Natural killer cell (primary cell): ENCODE measurements around the gene CFAP251. TPM values are rescaled to one million over a fixed set of nuclear protein-coding genes. Genes with fewer than 3 reads are reported as not detected.
"Not testable (repeated sequence)": the region's sequence is repeated elsewhere in the genome, so short reads cannot be mapped to it uniquely, and the experiment has no call there.

Experiments
- ATAC-seq, 3 donors: fragments of 150-1000 bp in 2 of 3; fragments of 200-7000 bp in 1 of 3; cut with Tn5 transposase; 1 replicate in 1 of 3; 2 replicates in 2 of 3; pipeline ENCODE4 v1.10.0; 2021; ENCODE audit warnings: mild to moderate bottlenecking in 2 of 3, moderate library complexity in 2 of 3
- DNase-seq, 2 donors: peaks; one replicate each; pipeline versions ENCODE4 v3.0.0 to v3.0.0-alpha.2; 2013 to 2021; ENCODE audit warnings: mixed read lengths in 1 of 2
- H3K27ac ChIP-seq: one replicate; pipeline ENCODE4 v1.5.1; 2013; ENCODE audit warnings: mild to moderate bottlenecking, low read length
- H3K27me3 ChIP-seq: one replicate; pipeline ENCODE4 v1.6.1; 2013; ENCODE audit warnings: low read length; ENCODE audit not compliant: control insufficient read depth, insufficient read depth
- H3K36me3 ChIP-seq: one replicate; pipeline ENCODE4 v1.6.1; 2013; ENCODE audit warnings: low read length; ENCODE audit not compliant: control insufficient read depth, insufficient read depth
- H3K4me1 ChIP-seq: one replicate; pipeline ENCODE4 v1.6.1; 2013; ENCODE audit warnings: low read length; ENCODE audit not compliant: control insufficient read depth, insufficient read depth
- H3K4me3 ChIP-seq: one replicate; pipeline ENCODE4 v1.5.1; 2013; ENCODE audit warnings: low read length
- H3K9me3 ChIP-seq: one replicate; pipeline ENCODE4 v1.6.1; 2013; ENCODE audit warnings: low read length; ENCODE audit not compliant: control insufficient read depth, insufficient read depth
- H3K27ac Mint-ChIP-seq, 2 donors: one replicate each; pipeline ENCODE4 v1.8.0; 2022; ENCODE audit warnings: mild to moderate bottlenecking in 2 of 2, mixed read lengths in 2 of 2, moderate library complexity in 1 of 2
- H3K27me3 Mint-ChIP-seq, 2 donors: one replicate each; pipeline ENCODE4 v1.8.0; 2022; ENCODE audit warnings: low read depth in 2 of 2, mixed read lengths in 2 of 2
- H3K36me3 Mint-ChIP-seq: one replicate; pipeline ENCODE4 v1.8.0; 2022; ENCODE audit warnings: mixed read lengths
- H3K4me1 Mint-ChIP-seq, 2 donors: one replicate each; pipeline ENCODE4 v1.8.0; 2022; ENCODE audit warnings: mixed read lengths in 2 of 2
- H3K4me3 Mint-ChIP-seq: one replicate; pipeline ENCODE4 v1.8.0; 2022; ENCODE audit warnings: mild to moderate bottlenecking, moderate library complexity, mixed read lengths
- H3K9me3 Mint-ChIP-seq, 2 donors: one replicate each; pipeline ENCODE4 v1.8.0; 2022; ENCODE audit warnings: mixed read lengths in 2 of 2
- CTCF ChIP-seq: fragments of 200-600 bp; IDR thresholded peaks from one replicate; pipeline ENCODE4 v1.8.0; 2022; ENCODE audit warnings: antibody characterized with exemption
- WGBS: methylation state at CpG from one replicate; pipeline ENCODE4 v1.1.7; 2013; ENCODE audit warnings: missing lambda C conversion rate; ENCODE audit not compliant: insufficient coverage; 5-methylcytosine and 5-hydroxymethylcytosine counted together
- intact Hi-C: fragments of 100-400 bp; cut with micrococcal nuclease; formaldehyde crosslinking; loops from one replicate; pipeline ENCODE4 v1.14.2; 2022
- total RNA-seq, 4 donors: library from RNA; stranded (reverse); fragments of 120-200 nt in 1 of 4; gene quantifications; one replicate each; pipeline versions ENCODE4 v1.2.3 to v1.2.4, GENCODE V29; 2013 to 2022

Gene CFAP251
- total RNA-seq, 3 donors from 2014 or later (not counting 1 experiment from before 2014, with no cell fraction given): 0.59 to 0.80 (median 0.59) TPM

GRCh38 chr12:121925358-121925695 lies 6.9 kb downstream of the CFAP251 start:
- 87% methylated on average over 7 of the region's 7 CpGs for whole genome bisulfite sequencing
- H3K27ac Mint-ChIP-seq: no peak overlapping the region
- peaks cover 0 to 4% of the 10 kb centered on the region in 2 donors for H3K4me1 Mint-ChIP-seq
- H3K9me3 Mint-ChIP-seq: no peaks in the 10 kb centered on the region
- DNase-seq (no peak), ATAC-seq (no peak)
- Histone ChIP-seq H3K4me1 (no peaks in the 10 kb centered on the region), H3K27me3 (no peaks in the 10 kb centered on the region), H3K36me3 (no peaks in the 10 kb centered on the region), H3K4me3 (no peak overlapping the region), H3K9me3 (no peaks in the 10 kb centered on the region), H3K27ac (no peak overlapping the region)
- TF ChIP-seq CTCF: no peak
- intact Hi-C loops: no loop called here
- H3K36me3 Mint-ChIP-seq: no peaks in the 10 kb centered on the region
- peaks cover 4 to 7% of the 10 kb centered on the region in 2 donors for H3K27me3 Mint-ChIP-seq
- H3K4me3 Mint-ChIP-seq: no peak overlapping the region

- Histone ChIP-seq H3K27me3 (no peaks in the 10 kb centered on the region), H3K4me1 (no peaks in the 10 kb centered on the region), H3K9me3 (no peaks in the 10 kb centered on the region), H3K27ac (no peak overlapping the region), H3K36me3 (no peaks in the 10 kb centered on the region), H3K4me3 (no peak overlapping the region)
- DNase-seq (no peak), ATAC-seq (no peak)
- peaks cover 0 to 4% of the 10 kb centered on the region in 2 donors for H3K4me1 Mint-ChIP-seq
- H3K4me3 Mint-ChIP-seq: no peak overlapping the region
- intact Hi-C loops: no loop called here
- H3K27ac Mint-ChIP-seq: no peak overlapping the region
- peaks cover 4 to 7% of the 10 kb centered on the region in 2 donors for H3K27me3 Mint-ChIP-seq
- no peak for TF ChIP-seq CTCF
- H3K36me3 Mint-ChIP-seq: no peaks in the 10 kb centered on the region
- no peaks in the 10 kb centered on the region for H3K9me3 Mint-ChIP-seq
- WGBS: 56% methylated on average over 6 of the region's 7 CpGs
Observed at GRCh38 chr12:121926874-121927706, 8.7 kb downstream of the CFAP251 start.

- TF ChIP-seq CTCF: no peak
- Histone ChIP-seq H3K4me1 (no peaks in the 10 kb centered on the region), H3K27ac (no peak overlapping the region), H3K4me3 (no peak overlapping the region), H3K9me3 (no peaks in the 10 kb centered on the region), H3K27me3 (no peaks in the 10 kb centered on the region), H3K36me3 (no peaks in the 10 kb centered on the region)
- Mint-ChIP-seq H3K9me3 (no peaks in the 10 kb centered on the region), H3K36me3 (no peaks in the 10 kb centered on the region), H3K27me3 (peaks cover 7 to 8% of the 10 kb centered on the region in 2 donors), H3K4me1 (peaks cover 0 to 4% of the 10 kb centered on the region in 2 donors), H3K27ac (no peak overlapping the region), H3K4me3 (no peak overlapping the region)
- WGBS: 26% methylated on average over 5 of the region's 5 CpGs
- no peak for ATAC-seq
- intact Hi-C loops: no loop called here
- no peak for DNase-seq
Observed at GRCh38 chr12:121927813-121928212, 9.4 kb downstream of the CFAP251 start.

GRCh38 chr12:121929545-121929944 lies 11.2 kb downstream of the CFAP251 start:
- ATAC-seq: not testable (repeated sequence)

More at GRCh38 chr12:121929545-121929944, 11.2 kb downstream of the CFAP251 start:
- H3K4me3 Mint-ChIP-seq, H3K27me3 Mint-ChIP-seq, DNase-seq, H3K4me1 ChIP-seq, H3K27ac ChIP-seq, H3K27ac Mint-ChIP-seq, H3K36me3 ChIP-seq, H3K9me3 ChIP-seq, intact Hi-C loops, H3K36me3 Mint-ChIP-seq, H3K9me3 Mint-ChIP-seq, H3K27me3 ChIP-seq, H3K4me3 ChIP-seq, H3K4me1 Mint-ChIP-seq: not testable (repeated sequence)
- 93% methylated on average over 7 of the region's 7 CpGs for WGBS
